GM12892 (cell line): Measurements from ENCODE around the gene FLT3LG.

ENCODE experiments used
- DNase-seq: peaks from one replicate; pipeline ENCODE4 v3.0.0; 2011; ENCODE audit not compliant: insufficient read length
- FAIRE-seq: peaks from 2 replicates; lab custom pipeline; 2011; peaks lifted over from hg19 to GRCh38; lab: Jason Lieb, UNC
- POLR2A ChIP-seq: IDR thresholded peaks from 2 replicates; pipeline ENCODE4 v1.6.1; 2011; ENCODE audit warnings: low read depth, low read length, control low read depth
- POLR2AphosphoS5 ChIP-seq: IDR thresholded peaks from 2 replicates; pipeline ENCODE4 v1.6.1; 2011; ENCODE audit warnings: low read depth, low read length, control low read depth
- TAF1 ChIP-seq: IDR thresholded peaks from 2 replicates; pipeline ENCODE4 v1.6.1; 2011; ENCODE audit warnings: low read depth, mild to moderate bottlenecking, control low read depth, low read length, borderline replicate concordance

Gene FLT3LG

DNA sequence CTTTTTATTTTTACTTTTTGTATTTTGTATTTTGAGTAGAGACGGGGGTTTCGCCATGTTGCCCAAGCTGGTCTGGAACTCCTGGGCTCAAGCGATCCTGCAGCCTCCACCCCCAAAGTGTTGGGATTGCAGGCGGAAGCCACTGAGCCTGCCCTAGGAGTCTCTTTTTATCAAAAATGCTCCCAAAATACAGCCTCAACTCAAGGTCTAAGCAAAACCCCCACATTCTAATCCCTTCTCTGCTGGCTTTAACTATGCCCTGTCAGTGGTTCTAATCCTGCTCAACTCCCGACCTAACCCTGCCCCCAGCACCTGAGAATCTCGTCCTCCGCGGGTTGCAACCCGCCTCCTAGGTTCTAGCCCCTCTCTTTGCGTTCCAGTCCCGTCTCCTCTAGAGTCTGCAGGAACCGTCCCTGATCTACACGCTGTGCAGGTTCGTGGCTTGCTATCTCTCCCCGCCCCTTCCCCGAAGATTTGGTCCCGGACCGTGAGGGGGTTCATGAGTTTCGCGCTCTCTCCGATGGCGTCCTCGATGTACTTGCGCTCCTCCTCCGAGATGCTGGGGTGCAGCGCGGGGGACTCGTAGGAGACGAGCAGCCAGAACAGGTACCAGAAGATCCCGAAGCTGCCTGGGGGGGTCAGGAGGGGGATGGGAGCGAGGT, 40.6 kb upstream of the FLT3LG start:
- FAIRE-seq (no peak), DNase-seq (no peak)
- no peak for TF ChIP-seq POLR2AphosphoS5
- TF ChIP-seq POLR2A: no peak
- no peak for TF ChIP-seq TAF1

DNA sequence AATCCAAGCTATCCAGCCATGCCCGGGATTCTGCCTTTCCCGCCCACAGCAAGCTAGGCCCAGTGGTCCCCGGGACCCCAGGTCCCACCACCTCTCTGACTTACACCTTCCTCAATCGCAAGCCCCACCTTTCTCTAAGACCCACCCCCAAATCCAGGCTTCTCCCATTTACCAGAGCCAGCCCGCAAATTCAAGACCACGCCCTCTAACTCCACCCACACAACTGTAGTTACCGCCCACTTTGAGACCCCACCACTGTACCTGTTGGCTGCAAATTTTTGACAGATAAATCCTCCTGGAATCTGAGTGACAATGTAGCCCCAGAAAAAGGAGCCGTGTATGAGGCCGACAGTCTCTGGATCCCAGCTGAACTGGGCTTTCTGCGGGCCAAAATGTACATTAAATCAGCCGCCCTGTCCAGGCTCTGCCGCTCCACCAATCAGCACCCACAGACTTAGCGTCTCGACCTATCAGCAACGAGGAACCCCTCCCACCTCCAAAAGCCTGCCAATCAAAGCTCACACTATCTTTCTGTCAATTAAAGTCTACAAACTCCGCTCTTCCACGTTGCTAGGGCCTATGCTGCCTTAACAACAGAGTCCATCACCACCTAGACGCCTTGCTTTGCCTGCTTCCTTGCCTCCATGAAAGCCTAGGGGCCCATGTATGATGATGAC, 39.0 kb upstream of the FLT3LG start:
- TF ChIP-seq POLR2A (no peak), TAF1 (no peak), POLR2AphosphoS5 (no peak)
- DNase-seq (no peak), FAIRE-seq (no peak)

DNA sequence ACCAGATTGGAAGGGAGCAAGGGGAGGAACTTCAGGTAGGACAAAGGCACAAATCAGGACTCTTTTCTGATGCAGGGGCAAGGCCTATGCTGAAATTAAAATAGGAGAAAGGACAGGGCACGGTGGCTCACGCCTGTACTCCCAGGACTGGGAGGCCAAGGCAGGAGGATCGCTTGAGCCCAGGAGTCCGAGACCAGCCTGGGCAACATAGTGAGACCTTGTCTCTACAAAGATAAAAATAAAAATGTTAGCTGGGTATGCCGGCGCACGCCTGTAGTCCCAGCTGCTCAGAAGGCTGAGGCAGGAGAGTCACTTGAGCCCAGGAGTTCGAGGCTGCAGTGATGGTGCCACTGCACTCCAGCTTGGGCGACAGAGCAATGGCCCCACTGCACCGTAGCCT, 38.3 kb upstream of the FLT3LG start:
- FAIRE-seq (no peak), DNase-seq (no peak)
- no peak for TF ChIP-seq POLR2A
- no peak for TF ChIP-seq POLR2AphosphoS5
- TF ChIP-seq TAF1: no peak

DNA sequence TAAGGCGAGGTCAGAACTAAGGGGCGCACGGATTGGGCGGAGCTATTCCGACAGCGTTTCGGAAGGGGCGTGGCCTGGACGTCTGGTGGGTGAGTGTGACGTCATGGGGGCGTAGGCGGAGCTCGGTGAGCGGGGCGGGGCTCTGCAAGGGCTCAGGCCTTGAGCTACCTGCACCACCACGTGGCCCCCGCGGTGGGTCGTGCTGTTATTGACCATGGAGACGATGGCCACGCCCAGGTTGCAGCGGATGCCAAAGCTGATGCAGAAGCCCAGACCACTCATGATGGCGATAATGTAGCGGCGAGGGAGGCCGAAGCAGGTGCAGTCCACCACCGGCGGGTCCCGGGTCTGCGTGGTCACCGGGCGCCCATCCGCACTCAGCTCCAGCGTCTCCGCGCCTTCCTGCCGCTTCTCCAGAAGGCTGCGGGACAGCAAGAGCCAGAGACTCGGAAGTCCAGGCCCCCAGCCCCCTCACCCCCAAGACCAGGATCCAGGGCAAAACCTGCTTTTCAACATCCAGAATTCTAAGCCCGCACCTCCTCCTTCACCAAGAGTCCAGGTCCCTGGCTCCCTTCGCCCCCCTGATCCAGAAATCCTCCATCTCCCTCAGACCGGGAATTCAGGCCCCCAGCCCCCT, 37.5 kb upstream of the FLT3LG start:
- no peak for DNase-seq
- TF ChIP-seq POLR2AphosphoS5 (no peak), POLR2A (no peak), TAF1 (no peak)
- peak; percentile 42 for FAIRE-seq

DNA sequence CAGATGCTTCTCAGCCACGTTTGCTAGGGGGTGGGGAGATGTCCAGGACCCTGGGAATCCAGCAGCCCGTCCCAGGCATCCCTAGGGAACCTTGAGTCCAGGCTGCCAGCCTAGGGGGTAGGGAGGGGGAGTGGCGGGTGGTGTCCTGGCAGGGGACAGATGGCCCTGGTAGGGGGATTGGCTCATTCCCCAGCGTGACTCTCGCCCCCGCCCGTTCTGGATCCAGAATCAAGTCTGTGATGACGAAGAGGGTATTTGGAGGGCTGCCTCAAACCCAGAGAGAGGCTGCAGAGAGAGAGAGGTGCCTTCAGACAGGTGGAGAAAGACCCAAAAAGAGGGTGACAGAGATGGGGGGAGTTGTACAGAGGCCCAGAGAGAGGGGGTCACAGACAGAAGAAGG, 36.8 kb upstream of the FLT3LG start:
- FAIRE-seq (no peak), DNase-seq (no peak)
- TF ChIP-seq TAF1 (no peak), POLR2A (no peak), POLR2AphosphoS5 (no peak)

DNA sequence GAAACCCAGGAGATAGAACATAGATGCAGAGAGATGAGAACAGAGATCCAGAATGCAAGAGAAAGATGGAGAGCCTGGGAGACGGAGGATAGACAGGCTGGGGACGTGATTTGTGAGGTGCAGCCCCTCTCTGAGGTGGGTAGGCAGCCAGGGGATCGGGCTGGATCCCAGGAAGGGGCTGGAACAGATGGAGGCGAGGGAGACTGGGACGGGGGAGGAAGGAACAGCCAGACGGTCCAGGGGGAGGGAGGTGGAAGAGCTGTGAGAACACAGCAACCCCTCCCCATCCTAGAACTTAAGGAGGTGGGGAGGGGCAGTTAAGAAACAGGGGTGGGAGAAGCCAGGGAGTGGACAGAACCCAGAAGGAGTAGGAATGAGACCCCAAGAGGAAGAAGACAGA, 35.8 kb upstream of the FLT3LG start:
- DNase-seq (no peak), FAIRE-seq (no peak)
- no peak for TF ChIP-seq TAF1
- no peak for TF ChIP-seq POLR2AphosphoS5
- TF ChIP-seq POLR2A: no peak

DNA sequence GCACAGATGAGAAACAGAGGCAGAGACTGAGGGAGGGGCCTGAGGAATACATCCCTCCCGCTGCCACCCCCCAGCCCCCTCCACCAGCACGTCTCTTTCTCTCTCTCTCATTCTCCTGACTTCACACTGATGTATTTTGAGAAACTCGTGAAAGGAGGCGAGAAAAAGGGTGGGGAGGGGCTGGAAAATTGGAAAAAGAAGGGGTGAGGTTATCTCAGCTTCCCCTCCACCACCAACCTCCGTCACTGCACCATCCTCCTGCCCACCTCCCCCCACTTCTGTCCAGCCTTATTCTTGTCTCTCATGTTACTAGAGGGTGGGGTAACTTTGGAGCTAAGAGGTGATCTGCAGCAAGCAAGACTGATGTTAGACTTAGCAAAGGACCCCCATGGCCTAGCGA, 34.2 kb upstream of the FLT3LG start:
- FAIRE-seq (no peak), DNase-seq (no peak)
- TF ChIP-seq POLR2AphosphoS5 (no peak), TAF1 (no peak), POLR2A (no peak)

DNA sequence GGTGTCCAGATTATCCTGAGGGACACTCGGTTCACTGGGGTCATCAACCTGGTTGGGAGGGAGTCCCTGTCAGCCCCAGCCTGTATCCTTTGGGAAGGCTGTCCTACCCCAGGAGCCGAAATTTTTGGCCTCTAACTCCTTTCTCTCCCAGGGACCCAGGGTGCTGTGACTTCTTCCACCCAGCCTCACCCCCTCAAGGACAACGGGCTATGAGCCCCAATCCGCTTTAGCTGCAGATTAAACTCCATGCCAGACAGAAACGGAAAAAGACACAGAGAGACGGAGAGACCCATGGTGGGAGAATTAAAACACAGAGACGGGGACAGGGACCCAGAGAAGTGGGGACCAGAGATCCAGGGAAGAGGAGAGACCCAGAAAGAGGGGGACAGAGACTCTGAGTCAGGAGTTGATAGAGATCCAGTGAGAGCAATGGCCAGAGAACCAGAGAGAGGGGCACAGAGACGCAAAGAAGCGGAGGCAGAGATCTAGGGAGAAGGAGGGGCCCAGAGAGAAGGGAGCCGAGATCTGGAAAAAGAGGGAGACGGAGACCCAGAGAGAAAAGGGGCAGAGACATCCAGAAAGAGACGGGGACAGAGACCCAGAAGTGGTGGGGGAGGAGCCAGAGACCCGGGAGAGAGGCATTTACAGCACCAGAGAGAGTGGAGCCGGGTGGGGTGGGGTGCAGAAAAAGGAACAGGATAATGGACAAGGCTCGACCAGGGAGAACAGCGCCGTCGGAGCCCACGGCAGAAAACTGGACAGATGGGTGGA, 33.4 kb upstream of the FLT3LG start:
- FAIRE-seq (no peak), DNase-seq (no peak)
- TF ChIP-seq POLR2AphosphoS5 (no peak), TAF1 (no peak), POLR2A (no peak)

DNA sequence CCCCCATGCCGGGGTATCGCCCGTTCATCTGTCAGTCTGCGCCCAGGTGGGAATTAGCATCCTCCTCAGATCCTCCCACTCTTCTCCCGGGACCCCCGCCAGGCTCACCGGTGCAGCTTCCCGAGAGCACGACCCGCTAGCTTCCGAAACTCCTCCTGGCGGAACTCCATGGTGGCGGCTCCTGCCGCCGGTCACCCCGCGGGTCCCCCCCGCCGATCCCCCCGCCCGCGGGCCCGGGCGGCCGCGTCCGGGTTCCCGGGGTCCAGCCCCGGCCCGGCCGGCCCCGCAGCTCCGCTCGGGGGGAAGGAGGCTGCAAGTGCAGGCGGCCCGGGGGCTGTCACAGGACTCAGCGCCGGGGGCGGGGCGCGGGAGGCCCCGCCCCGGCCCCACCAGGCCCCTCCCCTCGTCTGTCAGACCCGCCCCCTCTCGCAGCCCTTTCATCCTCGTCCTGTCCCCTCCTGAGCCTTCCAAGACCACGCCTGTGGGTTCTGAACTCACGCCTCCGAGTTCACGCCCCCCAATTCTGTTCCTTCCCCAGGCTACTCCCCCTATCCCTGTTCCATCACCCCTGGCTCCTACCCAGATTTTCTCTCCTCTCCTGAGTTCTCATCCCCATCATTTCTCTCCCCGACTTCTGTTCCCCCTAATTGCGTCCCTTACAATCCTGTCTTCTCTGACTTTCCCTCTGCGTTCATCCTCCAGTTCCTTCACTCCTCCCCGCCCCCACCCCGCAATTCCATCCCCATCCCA, 32.6 kb upstream of the FLT3LG start, which contains the start of gene SLC17A7:
TSS of gene SLC17A7 (minus strand) at position 318 of the 750 bp plus-strand sequence. CDS start at position 170, 148 bp downstream.
- TF ChIP-seq POLR2A (no peak), TAF1 (no peak), POLR2AphosphoS5 (no peak)
- DNase-seq (peak; percentile 69), FAIRE-seq (no peak)

DNA sequence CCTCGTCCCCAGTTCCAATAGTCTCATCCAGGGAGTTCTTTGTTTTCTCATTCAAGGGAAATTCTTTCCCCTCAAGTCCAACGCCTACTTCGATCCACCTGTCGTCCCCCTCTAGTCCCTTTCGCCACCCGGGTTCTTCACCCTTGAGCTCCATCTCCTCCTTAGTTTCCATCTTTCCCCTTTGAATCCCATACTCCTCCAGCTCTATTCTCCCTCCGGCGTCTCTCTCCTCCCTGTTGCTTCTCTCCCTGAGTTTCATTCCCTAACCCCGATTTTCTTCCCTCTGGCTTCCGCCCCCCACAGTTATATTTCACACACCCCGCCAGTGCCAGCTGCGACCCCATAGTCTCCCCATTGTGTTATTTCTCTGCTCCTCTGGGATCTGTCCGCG, 32.1 kb upstream of the FLT3LG start:
- TF ChIP-seq TAF1: no peak
- no peak for TF ChIP-seq POLR2A
- TF ChIP-seq POLR2AphosphoS5: no peak
- DNase-seq (no peak), FAIRE-seq (no peak)

DNA sequence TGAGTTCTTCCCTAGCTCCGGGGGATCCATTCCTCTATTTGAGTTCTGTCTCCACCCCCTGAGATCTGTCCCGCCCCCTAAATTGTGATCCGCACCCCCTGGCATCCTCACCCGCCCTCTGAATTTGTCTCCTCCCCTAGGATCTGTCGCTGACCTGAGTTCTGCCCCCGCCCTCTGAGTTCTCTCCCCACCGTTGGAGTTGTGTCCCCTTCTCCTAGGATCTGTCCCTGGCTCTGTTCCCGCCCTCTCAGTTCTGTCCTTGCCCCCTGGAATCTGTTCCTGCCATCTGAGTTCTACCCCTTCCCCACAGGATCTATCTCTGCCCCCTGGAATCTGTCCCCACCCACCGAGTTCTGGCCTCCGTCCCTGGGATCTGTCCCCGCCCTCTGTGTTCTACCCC, 31.7 kb upstream of the FLT3LG start:
- no peak for DNase-seq

More for the DNA sequence above, 31.7 kb upstream of the FLT3LG start:
- TF ChIP-seq POLR2A: no peak
- no peak for TF ChIP-seq TAF1
- TF ChIP-seq POLR2AphosphoS5: no peak
- FAIRE-seq: no peak
